ENCODE data around the gene CD164.
"Not testable (repeated sequence)": the region's sequence is repeated elsewhere in the genome, so short reads cannot be mapped to it uniquely, and the experiment has no call there.

CD164 gene

GRCh38 chr6:109373762-109374161 is 8.5 kb downstream of the CD164 start:
- DNase-seq: no peak

GRCh38 chr6:109373331-109373730 is 8.9 kb downstream of the CD164 start:
- no peak for DNase-seq

DNA sequence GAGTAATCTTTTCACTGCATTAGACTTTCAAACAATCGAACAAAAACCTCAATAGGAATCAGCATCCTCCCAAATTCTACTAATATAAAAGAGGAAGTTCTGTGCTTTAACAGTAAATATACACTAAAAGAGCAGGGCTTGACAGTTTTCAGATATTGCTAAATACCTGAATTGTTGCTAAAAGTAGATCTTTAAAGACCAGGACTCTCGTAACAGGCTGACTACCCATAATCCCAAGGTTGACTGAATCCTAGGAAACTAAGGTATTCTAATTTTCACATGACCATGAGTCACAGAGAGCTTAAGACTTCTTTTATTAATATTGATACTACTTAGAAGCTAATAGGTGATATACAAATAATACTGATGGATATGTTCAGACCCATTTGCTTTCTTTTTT is 10.1 kb downstream of the CD164 start:
- DNase-seq: no peak

GRCh38 chr6:109370792-109371191 is 11.5 kb downstream of the CD164 start:
- no peak for DNase-seq

- DNase-seq: no peak
Measured at GRCh38 chr6:109370336-109370735, 11.9 kb downstream of the CD164 start.

DNA sequence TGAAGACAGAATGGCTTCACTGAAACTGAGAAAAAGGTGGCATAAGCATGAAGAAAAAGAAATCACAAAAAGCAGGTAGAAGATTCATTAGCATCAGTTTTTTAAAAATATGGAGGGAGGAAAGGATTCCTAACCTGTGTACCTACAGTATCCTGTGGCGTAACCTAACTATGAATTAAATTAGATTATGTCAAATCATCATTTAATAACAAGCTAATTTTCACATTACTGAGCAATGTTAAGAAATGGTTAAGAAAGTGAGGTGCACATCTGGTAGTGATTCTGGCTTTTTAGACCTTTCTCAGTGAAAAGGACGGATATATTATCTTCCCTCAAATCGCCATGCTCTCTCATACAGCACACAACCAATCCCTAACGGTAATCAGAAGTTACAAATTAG is 12.5 kb downstream of the CD164 start:
- DNase-seq: no peak

- not testable (repeated sequence) for DNase-seq
Measured at GRCh38 chr6:109364382-109365078, 17.7 kb downstream of the CD164 start.

GRCh38 chr6:109363753-109364152 is 18.5 kb downstream of the CD164 start:
- DNase-seq: no peak

GRCh38 chr6:109362102-109362884 is 20.0 kb downstream of the CD164 start:
- no peak for DNase-seq

- no peak for DNase-seq
Measured at GRCh38 chr6:109360791-109361190, 21.5 kb downstream of the CD164 start.

- no peak for DNase-seq
Measured at GRCh38 chr6:109360281-109360680, 22.0 kb downstream of the CD164 start.

DNA sequence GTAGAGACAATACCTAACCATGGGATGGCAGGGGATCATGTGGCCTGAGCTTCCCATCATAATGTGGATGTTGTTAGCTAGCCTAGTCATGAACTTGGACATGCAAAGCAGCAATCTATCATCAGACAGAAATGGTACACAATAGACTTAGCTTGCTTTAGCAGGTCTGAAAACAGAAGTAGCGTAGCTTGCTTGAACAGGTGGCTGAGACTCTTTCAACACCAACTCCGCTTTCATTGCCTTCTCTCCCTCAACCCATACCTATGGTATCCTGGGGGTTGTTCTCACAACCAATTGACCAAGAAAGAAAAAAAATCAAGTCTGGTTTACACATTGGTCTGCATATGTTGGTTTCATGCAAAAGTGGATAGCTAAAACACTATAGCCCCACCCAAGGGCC is 23.0 kb downstream of the CD164 start:
- DNase-seq: no peak

- DNase-seq: no peak
Measured at GRCh38 chr6:109358204-109358603, 24.1 kb downstream of the CD164 start.

- DNase-seq: no peak
Measured at GRCh38 chr6:109356237-109356636, 26.0 kb downstream of the CD164 start.

GRCh38 chr6:109351231-109352130 is 30.8 kb downstream of the CD164 start:
- no peak for DNase-seq

- DNase-seq: no peak
Measured at GRCh38 chr6:109349419-109349987, 32.8 kb downstream of the CD164 start.

GRCh38 chr6:109348226-109348625 is 34.0 kb downstream of the CD164 start:
- DNase-seq: no peak

DNA sequence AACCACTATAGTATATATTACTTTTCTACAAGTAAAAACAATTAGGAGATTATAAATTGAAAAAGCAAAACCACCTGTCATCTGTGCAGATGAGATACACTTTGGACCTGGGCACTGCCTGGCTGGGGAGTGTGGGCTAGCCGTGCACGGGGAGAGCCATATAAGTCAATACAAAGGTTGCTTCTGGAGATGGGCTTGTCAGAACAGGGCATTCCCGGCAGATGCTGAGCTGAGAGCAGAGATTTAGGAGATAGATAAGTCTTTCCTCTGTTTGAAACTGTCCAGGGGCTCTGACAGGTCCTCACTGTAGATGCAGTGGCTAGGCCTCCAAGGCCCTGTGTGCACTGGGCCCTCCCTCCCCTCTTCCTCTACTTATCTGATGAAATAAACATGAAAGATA is 34.5 kb downstream of the CD164 start:
- no peak for DNase-seq

GRCh38 chr6:109345986-109346385 is 36.3 kb downstream of the CD164 start:
- no peak for DNase-seq

DNA sequence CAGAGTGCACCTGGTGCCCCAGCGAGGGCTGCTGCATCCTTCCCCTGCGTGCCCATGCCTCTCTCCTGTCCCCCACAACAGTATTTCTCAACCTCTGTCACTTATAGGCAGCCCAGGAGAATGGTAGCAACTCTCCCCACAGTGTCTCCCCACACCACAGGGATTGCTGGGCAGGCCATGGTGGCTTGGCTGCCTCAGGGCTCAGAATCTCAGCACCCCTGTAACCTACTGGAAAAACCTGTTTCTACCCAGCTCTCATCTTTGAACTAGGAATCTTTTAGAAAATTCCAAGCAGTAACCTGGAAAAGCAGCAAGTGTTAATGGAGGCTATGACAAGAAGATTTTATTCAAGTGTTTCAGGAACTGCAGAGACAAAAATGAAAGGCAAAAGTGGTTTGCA is 38.0 kb downstream of the CD164 start:
- DNase-seq: no peak

DNA sequence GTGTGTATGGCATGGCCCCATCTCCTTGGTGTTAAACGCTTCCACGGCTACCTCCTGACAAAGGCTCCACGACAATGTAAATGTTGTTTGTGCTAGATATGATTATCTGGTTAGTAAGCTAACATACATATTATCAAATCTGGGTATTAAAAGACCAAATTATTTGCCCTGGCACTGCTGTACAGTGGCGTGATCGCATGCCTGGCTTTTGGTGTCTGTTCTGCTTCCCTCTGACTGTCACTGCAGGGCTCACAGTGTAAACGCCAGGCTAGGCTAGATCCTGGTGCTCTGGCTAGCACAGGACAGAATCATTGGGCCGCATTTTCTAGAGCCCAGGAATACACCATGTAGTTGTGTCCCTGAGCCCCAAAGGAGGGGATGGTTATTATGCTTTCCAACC is 38.7 kb downstream of the CD164 start:
- DNase-seq: no peak

- no peak for DNase-seq
Measured at GRCh38 chr6:109342911-109343310, 39.4 kb downstream of the CD164 start.

GRCh38 chr6:109342506-109342905 is 39.8 kb downstream of the CD164 start:
- DNase-seq: no peak
